Peyer's patch (tissue), 4 donors: ENCODE data around the gene PLEKHA6.

Source experiments
- POLR2A ChIP-seq, 2 donors: fragments of 450-650 bp; IDR thresholded peaks; one replicate each; pipeline ENCODE4 v1.5.1; 2017; ENCODE audit warnings: antibody characterized with exemption in 2 of 2, mild to moderate bottlenecking in 2 of 2, moderate library complexity in 2 of 2
- TF ChIP-seq, protein P1 (sequence below), 6 experiments: fragments of 450-650 bp in 4 of 6; fragments of 200-600 bp in 2 of 6; sonication (generic) in 1 of 6; IDR thresholded peaks; one replicate each; pipeline ENCODE4 v1.5.1; 2017 to 2019; ENCODE audit warnings: antibody characterized with exemption in 6 of 6, mild to moderate bottlenecking in 3 of 6, moderate library complexity in 1 of 6

GRCh38 chr1:204254031-204254661 lies 105.6 kb downstream of the PLEKHA6 start:
- TF ChIP-seq, protein P1, sequence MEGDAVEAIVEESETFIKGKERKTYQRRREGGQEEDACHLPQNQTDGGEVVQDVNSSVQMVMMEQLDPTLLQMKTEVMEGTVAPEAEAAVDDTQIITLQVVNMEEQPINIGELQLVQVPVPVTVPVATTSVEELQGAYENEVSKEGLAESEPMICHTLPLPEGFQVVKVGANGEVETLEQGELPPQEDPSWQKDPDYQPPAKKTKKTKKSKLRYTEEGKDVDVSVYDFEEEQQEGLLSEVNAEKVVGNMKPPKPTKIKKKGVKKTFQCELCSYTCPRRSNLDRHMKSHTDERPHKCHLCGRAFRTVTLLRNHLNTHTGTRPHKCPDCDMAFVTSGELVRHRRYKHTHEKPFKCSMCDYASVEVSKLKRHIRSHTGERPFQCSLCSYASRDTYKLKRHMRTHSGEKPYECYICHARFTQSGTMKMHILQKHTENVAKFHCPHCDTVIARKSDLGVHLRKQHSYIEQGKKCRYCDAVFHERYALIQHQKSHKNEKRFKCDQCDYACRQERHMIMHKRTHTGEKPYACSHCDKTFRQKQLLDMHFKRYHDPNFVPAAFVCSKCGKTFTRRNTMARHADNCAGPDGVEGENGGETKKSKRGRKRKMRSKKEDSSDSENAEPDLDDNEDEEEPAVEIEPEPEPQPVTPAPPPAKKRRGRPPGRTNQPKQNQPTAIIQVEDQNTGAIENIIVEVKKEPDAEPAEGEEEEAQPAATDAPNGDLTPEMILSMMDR (IDR thresholded peaks at IDR 0.05): no peak
- TF ChIP-seq POLR2A (IDR thresholded peaks at IDR 0.05): no peak
